ENCODE results near the gene RYR2. TPM values are rescaled to one million over a fixed set of nuclear protein-coding genes. Genes with fewer than 3 reads are reported as not detected.
A peak's percentile ranks its signal among the peaks of the same experiment; 100 is the strongest.

The RYR2 gene
- total and polyA plus RNA-seq, 2 of the 8 experiments (the other 6 are each of a cell fraction or from before 2014, with no cell fraction given) = 1.3 to 4.4 TPM

- no peak for TF ChIP-seq CHD7 (IDR thresholded peaks at IDR 0.05; ENCODE audit: insufficient replicate concordance, low read length)
- peak; percentile 24 to 37; a peak in 2 of 4 replicates for TF ChIP-seq RAD21 (IDR thresholded peaks at IDR 0.05 in 1 of 2, conservative IDR thresholded peaks at IDR 0.05 in 1 of 2; ENCODE audit: low read depth in 2 of 2, low read length in 2 of 2)
- peak in 2 of 3 experiments; percentile 7 to 37; a peak in 2 of 4 replicates for TF ChIP-seq CTCF (IDR thresholded peaks at IDR 0.05; ENCODE audit: control extremely low read depth in 1 of 3, insufficient read depth in 1 of 3, low read depth in 1 of 3, low read length in 3 of 3)
These were observed 3.5 kb downstream of the RYR2 start (continued) for GRCh38 chr1:237045278-237046016.
